Body of pancreas (tissue), 4 donors: ENCODE measurements around the gene EMC8.

Experiments
- CTCF ChIP-seq, 7 experiments: fragments of 450-650 bp in 4 of 7; fragments of 200-600 bp in 3 of 7; sonication (generic) in 3 of 7; IDR thresholded peaks; one replicate each; pipeline ENCODE4 v1.5.1; 2016 to 2019; ENCODE audit warnings: antibody characterized with exemption in 7 of 7
- POLR2A ChIP-seq, 3 donors: fragments of 450-650 bp; IDR thresholded peaks; one replicate each; pipeline ENCODE4 v1.6.1; 2016; ENCODE audit warnings: antibody characterized with exemption in 3 of 3, mild to moderate bottlenecking in 2 of 3

- TF ChIP-seq CTCF (IDR thresholded peaks at IDR 0.05) (no peak), POLR2A (IDR thresholded peaks at IDR 0.05) (no peak)
These were observed 10.9 kb upstream of the EMC8 start for GRCh38 chr16:85810097-85810741.
